HEK293T (cell line): ENCODE measurements around the gene S100Z.
"Not testable (repeated sequence)": the region's sequence is repeated elsewhere in the genome, so short reads cannot be mapped to it uniquely, and the experiment has no call there.

ENCODE experiments used
- CTCF ChIA-PET: fragments of 350-600 bp; formaldehyde crosslinking; extraction: SDS; loops from one replicate; lab custom pipeline; 2021; ENCODE audit warnings: antibody characterized with exemption, inconsistent platforms; lab: Yijun Ruan, JAX
- POLR2A ChIA-PET: fragments of 350-600 bp; formaldehyde crosslinking; extraction: SDS; loops from one replicate; lab custom pipeline; 2020; ENCODE audit warnings: antibody characterized with exemption, inconsistent platforms; lab: Yijun Ruan, JAX
- DNase-seq: peaks from one replicate; pipeline ENCODE4 v3.0.0; 2012; ENCODE audit warnings: mixed read lengths; ENCODE audit errors: extremely low spot score
- ARNT ChIP-seq: fragments of 450-650 bp; IDR thresholded peaks from 2 replicates; pipeline ENCODE4 v1.6.1; 2017; ENCODE audit warnings: mild to moderate bottlenecking
- BHLHE40 ChIP-seq: fragments of 450-650 bp; IDR thresholded peaks from 2 replicates; pipeline ENCODE4 v1.6.1; 2016; ENCODE audit warnings: mild to moderate bottlenecking, moderate library complexity, borderline replicate concordance
- CTBP1 ChIP-seq: fragments of 450-650 bp; IDR thresholded peaks from 2 replicates; pipeline ENCODE4 v1.6.1; 2016; ENCODE audit warnings: borderline replicate concordance
- ELF4 ChIP-seq: fragments of 450-650 bp; IDR thresholded peaks from 2 replicates; pipeline ENCODE4 v1.6.1; 2017; ENCODE audit warnings: antibody characterized with exemption
- FOXA1 ChIP-seq: fragments of 450-650 bp; IDR thresholded peaks from 2 replicates; pipeline ENCODE4 v1.6.1; 2016; ENCODE audit warnings: mild to moderate bottlenecking
- FOXK2 ChIP-seq: fragments of 450-650 bp; IDR thresholded peaks from 2 replicates; pipeline ENCODE4 v1.6.1; 2016; ENCODE audit warnings: mild to moderate bottlenecking
- FOXM1 ChIP-seq: fragments of 450-650 bp; IDR thresholded peaks from 2 replicates; pipeline ENCODE4 v1.6.1; 2017; ENCODE audit warnings: mild to moderate bottlenecking, borderline replicate concordance
- HDGF ChIP-seq: fragments of 450-650 bp; IDR thresholded peaks from 2 replicates; pipeline ENCODE4 v1.6.1; 2017; ENCODE audit warnings: antibody characterized with exemption, borderline replicate concordance
- L3MBTL2 ChIP-seq: fragments of 450-650 bp; conservative IDR thresholded peaks from 2 replicates; pipeline ENCODE4 v1.6.1; 2016; ENCODE audit warnings: mild to moderate bottlenecking
- LEF1 ChIP-seq: fragments of 450-650 bp; IDR thresholded peaks from 2 replicates; pipeline ENCODE4 v1.6.1; 2017; ENCODE audit warnings: mild to moderate bottlenecking, borderline replicate concordance
- NFRKB ChIP-seq: fragments of 450-650 bp; IDR thresholded peaks from 2 replicates; pipeline ENCODE4 v1.6.1; 2016; ENCODE audit warnings: mild to moderate bottlenecking, moderate library complexity
- SP1 ChIP-seq: fragments of 450-650 bp; IDR thresholded peaks from 2 replicates; pipeline ENCODE4 v1.6.1; 2017
- SUZ12 ChIP-seq: fragments of 450-650 bp; IDR thresholded peaks from 2 replicates; pipeline ENCODE4 v1.6.1; 2016; ENCODE audit warnings: mild to moderate bottlenecking
- TARDBP ChIP-seq: fragments of 450-650 bp; IDR thresholded peaks from 2 replicates; pipeline ENCODE4 v1.6.1; 2016
- ZNF384 ChIP-seq: fragments of 450-650 bp; IDR thresholded peaks from 2 replicates; pipeline ENCODE4 v1.6.1; 2016
- TF ChIP-seq, protein P1 (sequence below): fragments of 450-650 bp; IDR thresholded peaks from 2 replicates; pipeline ENCODE4 v1.6.1; 2016

S100Z gene

DNA sequence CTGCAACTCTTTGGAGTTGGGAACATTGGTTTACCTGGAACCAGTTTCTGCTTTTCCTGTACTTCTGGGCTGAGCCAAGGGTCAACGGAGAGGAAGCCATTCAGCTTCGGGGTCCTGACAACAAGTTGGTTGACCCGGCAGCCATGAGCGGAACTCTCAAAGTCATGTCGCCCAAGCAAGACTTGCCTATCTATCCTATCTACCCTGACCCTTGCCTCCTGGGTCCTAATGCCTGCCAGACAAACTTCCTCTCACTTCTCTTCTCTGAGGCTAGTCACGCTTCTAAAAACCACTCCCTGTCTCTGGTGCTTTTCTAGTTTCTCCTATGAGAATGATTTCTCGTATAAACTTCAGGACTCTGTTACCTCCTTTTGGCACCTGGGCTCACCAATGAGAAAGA is 58.4 kb downstream of the S100Z start:
- no peak for DNase-seq
- CTCF ChIA-PET: no interaction called here
- TF ChIP-seq ZNF384: no peak
- no peak for TF ChIP-seq FOXA1
- no peak for TF ChIP-seq NFRKB
- no peak for TF ChIP-seq TARDBP
- no peak for TF ChIP-seq FOXM1
- no peak for TF ChIP-seq CTBP1
- no peak for TF ChIP-seq LEF1
- no peak for TF ChIP-seq ARNT
- POLR2A ChIA-PET: no interaction called here

DNA sequence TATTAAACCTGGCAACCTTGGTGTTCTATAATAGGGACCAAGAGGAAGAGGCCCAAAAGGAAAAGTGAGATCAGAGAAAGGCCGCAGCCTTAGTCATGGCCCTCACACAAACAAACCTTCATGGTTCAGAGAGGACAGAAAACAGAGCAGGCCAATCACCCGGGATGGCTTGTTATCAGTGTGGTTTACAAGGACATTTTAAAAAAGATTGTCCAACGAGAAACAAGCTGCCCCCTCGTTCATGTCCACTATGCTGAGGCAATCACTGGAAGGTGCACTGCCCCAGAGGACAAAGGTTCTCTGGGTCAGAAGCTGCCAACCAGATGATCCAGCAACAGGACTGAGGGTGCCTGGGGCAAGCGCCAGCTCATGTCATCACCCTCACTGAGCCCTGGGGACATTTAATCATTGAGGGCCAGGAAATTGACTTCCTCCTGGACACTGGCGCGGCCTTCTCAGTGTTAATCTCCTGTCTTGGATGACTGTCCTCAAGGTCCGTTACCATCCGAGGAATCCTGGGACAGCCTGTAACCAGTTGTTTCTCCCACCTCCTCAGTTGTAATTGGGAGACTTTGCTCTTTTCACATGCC is 60.6 kb downstream of the S100Z start:
- DNase-seq, POLR2A ChIA-PET, CTCF ChIA-PET: not testable (repeated sequence)

DNA sequence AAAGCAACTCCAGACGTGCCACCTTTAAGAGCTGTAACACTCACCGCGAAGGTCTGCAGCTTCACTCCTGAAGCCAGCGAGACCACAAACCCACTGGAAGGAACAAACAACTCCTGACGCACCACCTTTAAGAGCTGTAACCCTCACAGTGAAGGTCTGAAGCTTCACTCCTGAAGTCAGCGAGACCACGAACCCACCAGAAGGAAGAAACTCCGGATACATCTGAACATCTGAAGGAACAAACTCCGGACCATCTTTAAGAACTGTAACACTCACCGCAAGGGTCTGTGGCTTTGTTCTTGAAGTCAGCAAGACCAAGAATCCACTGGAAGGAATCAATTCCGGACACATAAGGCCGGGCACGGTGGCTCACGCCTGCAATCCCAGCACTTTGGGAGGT is 64.9 kb downstream of the S100Z start:
- DNase-seq, CTCF ChIA-PET, POLR2A ChIA-PET: not testable (repeated sequence)

DNA sequence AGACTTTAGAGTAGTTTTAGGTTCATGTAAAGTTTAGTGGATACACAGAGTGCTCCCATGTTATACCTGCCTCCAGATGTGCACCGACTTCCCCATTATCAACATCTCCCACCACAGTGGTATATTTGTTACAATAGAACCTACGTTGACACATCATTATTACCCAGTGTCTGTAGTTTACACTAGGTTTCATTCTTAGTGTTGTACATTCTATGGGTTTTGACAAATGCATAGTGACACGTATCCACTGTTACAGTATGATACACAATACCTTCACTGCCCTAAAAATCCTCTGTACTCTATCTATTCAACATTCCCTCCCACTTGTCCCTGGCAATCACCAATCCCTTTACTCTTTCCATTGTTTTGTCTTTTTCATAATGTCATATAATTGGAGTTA is 68.7 kb downstream of the S100Z start:
- TF ChIP-seq, protein P1, sequence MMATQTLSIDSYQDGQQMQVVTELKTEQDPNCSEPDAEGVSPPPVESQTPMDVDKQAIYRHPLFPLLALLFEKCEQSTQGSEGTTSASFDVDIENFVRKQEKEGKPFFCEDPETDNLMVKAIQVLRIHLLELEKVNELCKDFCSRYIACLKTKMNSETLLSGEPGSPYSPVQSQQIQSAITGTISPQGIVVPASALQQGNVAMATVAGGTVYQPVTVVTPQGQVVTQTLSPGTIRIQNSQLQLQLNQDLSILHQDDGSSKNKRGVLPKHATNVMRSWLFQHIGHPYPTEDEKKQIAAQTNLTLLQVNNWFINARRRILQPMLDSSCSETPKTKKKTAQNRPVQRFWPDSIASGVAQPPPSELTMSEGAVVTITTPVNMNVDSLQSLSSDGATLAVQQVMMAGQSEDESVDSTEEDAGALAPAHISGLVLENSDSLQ: no peak
- TF ChIP-seq BHLHE40 (no peak), TARDBP (no peak), CTBP1 (no peak), NFRKB (no peak), ELF4 (no peak), SP1 (no peak), ARNT (no peak), L3MBTL2 (no peak), FOXA1 (no peak), FOXM1 (no peak), HDGF (no peak)
- CTCF ChIA-PET: no interaction called here
- no peak for DNase-seq
- POLR2A ChIA-PET: no interaction called here

DNA sequence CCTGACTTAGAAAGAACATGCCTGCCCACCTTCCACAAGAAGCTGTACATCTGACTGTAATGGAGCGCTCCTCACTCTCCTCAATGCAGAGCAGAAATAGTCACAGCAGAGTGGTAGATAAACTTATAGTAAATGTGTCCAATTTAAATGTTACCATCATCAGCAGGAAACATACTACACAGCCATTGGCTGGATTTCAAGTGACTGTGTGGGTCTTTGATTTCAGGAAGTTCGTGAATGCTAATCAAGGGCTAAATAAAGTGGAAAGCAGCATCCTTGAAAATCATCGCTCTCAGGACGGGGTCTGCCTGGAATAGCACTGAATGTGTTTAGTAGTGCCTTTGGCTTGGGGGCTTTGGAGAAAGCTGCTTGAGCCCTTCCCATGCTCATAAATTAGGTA is 70.7 kb downstream of the S100Z start:
- ChIA-PET POLR2A (no interaction called here), CTCF (no interaction called here)
- TF ChIP-seq BHLHE40 (no peak), SP1 (no peak), ARNT (no peak), FOXA1 (no peak), FOXK2 (no peak), NFRKB (no peak), LEF1 (no peak), L3MBTL2 (no peak), HDGF (no peak), TARDBP (no peak), ZNF384 (no peak), ELF4 (no peak), SUZ12 (no peak)
- TF ChIP-seq, protein P1: no peak
- DNase-seq: no peak

DNA sequence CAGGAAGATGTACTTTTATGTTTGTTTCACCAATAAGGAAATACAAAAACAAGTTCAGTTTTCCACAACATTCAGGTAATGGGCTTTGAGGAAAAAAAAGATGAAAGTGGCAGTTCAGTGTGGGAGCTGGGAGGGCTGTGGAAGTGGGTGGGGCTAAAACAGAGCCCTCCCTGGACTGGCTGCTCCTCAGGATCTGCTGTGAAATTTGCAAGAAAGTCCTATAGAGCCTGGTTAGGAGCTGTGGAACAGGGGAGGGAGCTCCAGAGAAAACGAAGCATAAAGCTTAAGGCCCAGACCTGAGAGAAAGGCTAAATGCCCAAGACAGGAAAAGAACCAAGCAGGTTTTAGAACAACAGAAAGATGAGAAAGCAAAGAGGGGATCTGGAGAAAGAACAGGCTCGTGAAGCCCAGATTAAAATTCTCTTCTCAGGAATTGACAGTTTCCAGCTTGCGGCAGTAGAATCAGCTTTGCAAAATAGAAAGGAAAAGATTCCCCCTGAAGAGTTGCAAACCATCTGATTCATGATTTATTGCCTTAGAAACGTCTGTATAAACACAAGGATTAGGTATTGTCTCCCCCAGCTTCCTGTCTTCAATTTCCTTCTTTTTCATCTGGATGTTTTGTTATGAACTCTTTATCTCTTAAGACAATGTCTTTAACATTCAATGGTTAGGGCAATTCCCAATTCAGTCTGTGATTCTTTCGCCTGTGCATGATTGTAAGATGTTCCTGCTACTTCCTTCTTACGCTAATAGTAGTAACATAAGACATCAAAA is 76.7 kb downstream of the S100Z start:
- CTCF ChIA-PET: no interaction called here
- POLR2A ChIA-PET: no interaction called here
- no peak for DNase-seq
- TF ChIP-seq LEF1 (no peak), TARDBP (no peak), L3MBTL2 (no peak), FOXK2 (no peak), ARNT (no peak)

DNA sequence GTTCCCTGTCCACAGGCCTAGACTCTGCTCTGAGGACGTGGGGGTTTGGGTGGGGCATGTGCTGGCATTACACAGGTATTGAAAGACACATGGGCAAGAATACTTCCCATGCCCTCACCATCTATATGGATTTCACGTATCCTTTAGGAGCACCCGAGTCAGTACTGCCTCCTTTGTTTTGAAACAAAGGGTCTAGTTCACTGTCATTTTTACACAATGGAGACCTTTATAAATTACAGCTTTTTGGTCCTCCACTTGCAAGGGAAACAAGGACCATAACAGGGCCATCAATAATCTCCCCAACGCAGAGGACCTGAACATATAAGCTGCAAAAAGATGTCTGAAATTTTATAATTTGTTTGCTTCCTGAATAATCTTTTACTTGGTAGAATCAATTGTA is 78.1 kb downstream of the S100Z start:
- POLR2A ChIA-PET: no interaction called here
- no peak for DNase-seq
- CTCF ChIA-PET: no interaction called here
- TF ChIP-seq SP1: no peak
- TF ChIP-seq ELF4: no peak
- TF ChIP-seq BHLHE40: no peak

DNA sequence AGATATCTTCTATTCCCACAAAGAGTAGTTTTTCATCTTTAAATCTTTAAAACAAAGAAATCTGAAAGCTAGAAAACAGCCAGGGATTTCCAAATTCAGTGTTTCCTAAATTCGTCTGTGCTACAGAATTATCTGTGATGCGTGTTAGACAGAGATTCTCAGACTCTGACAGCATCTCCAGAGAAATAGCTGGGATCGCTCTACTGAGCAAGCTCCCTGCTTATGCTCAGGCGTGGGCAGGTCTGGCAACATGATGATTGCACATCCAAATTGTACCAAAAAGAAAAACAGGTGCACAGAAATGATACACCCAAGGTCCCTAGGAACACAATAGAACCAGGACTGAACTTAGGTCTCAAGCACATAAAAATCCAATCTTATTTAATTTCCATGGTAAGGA is 80.3 kb downstream of the S100Z start:
- DNase-seq: no peak
- POLR2A ChIA-PET: no interaction called here
- CTCF ChIA-PET: interaction anchor here (0.6 kb wide), 1 partner anchor 18 kb away, joined by 3 read pairs; no protein-coding TSS in a partner anchor
- TF ChIP-seq CTBP1 (no peak), TARDBP (no peak), FOXK2 (no peak), FOXM1 (no peak), L3MBTL2 (no peak), LEF1 (no peak), ZNF384 (no peak), ELF4 (no peak), ARNT (no peak), NFRKB (no peak), FOXA1 (no peak), SUZ12 (no peak), SP1 (no peak), BHLHE40 (no peak)
- TF ChIP-seq, protein P1: no peak
